Stomach (tissue), 4 donors: Measurements from ENCODE around the gene EFCC1.
A peak's percentile ranks its signal among the peaks of the same experiment; 100 is the strongest.

Experiments used
- CTCF ChIP-seq, 7 experiments: fragments of 450-650 bp in 4 of 7; fragments of 200-600 bp in 3 of 7; sonication (generic) in 3 of 7; IDR thresholded peaks; one replicate each; pipeline ENCODE4 v1.5.1; 2016 to 2019; ENCODE audit warnings: antibody characterized with exemption in 7 of 7, control low read depth in 2 of 7, mild to moderate bottlenecking in 1 of 7
- EP300 ChIP-seq: sonication (generic); formaldehyde crosslinking; IDR thresholded peaks from one replicate; pipeline ENCODE4 v1.6.1; 2017; ENCODE audit warnings: antibody characterized with exemption
- POLR2A ChIP-seq, 4 donors: fragments of 450-650 bp; IDR thresholded peaks; one replicate each; pipeline ENCODE4 v1.6.1; 2016; ENCODE audit warnings: antibody characterized with exemption in 4 of 4, control low read depth in 2 of 4, mild to moderate bottlenecking in 1 of 4, moderate library complexity in 1 of 4
- POLR2AphosphoS5 ChIP-seq, 3 donors: sonication (generic); formaldehyde crosslinking; IDR thresholded peaks; one replicate each; pipeline ENCODE4 v1.6.1; 2016; ENCODE audit warnings: antibody characterized with exemption in 3 of 3

- TF ChIP-seq CTCF (IDR thresholded peaks at IDR 0.05) (no peak), POLR2A (IDR thresholded peaks at IDR 0.05) (no peak), EP300 (no peak), POLR2AphosphoS5 (IDR thresholded peaks at IDR 0.05) (peak in 2 of 3 donors; percentile 63 to 72)
Measured at GRCh38 chr3:129077222-129077621, 76.1 kb downstream of the EFCC1 start.
